DMS79 (cell line): ENCODE measurements around the gene HIGD1A.

Experiments
- DNase-seq: peaks from one replicate; lab custom pipeline; 2025; lab: John Stamatoyannopoulos, UW

The HIGD1A gene

GRCh38 chr3:42735019-42735418, 69.3 kb downstream of the HIGD1A start:
- no peak for DNase-seq

- DNase-seq = no peak
Observed at GRCh38 chr3:42734263-42734860, 69.9 kb downstream of the HIGD1A start.

GRCh38 chr3:42733501-42734262, 70.6 kb downstream of the HIGD1A start:
- DNase-seq = no peak
